ENCODE measurements around the gene NME3. TPM values are rescaled to one million over a fixed set of nuclear protein-coding genes. Genes with fewer than 3 reads are reported as not detected.

Gene NME3
- total and polyA plus RNA-seq, 8 donors = 18.7 to 420 (median 118) TPM

GRCh38 chr16:1732071-1732470 is 39.3 kb downstream of the NME3 start:
- DNase-seq = no peak
- WGBS, 5 donors = 85 to 91% (median 88%) methylated on average over 11 to 14 of the region's 14 CpGs
- Histone ChIP-seq H3K4me3 (no peak overlapping the region), H3K36me3 (peaks cover 57 to 82% (median 81%) of the 10 kb centered on the region in 4 donors), H3K9me3 (no peaks in the 10 kb centered on the region), H3K4me1 (no peaks in the 10 kb centered on the region), H3K27ac (no peak overlapping the region), H3K27me3 (no peaks in the 10 kb centered on the region)
- TF ChIP-seq CTCF (IDR thresholded peaks at IDR 0.05) (no peak), POLR2A (IDR thresholded peaks at IDR 0.05) (no peak), POLR2AphosphoS5 (IDR thresholded peaks at IDR 0.05) (no peak), EP300 (IDR thresholded peaks at IDR 0.05) (no peak)
- intact Hi-C loops (cut with DNase I; ENCODE audit: low total_unique reads) = no loop called here

GRCh38 chr16:1731603-1732002 is 39.7 kb downstream of the NME3 start:
- peaks cover 57 to 87% (median 85%) of the 10 kb centered on the region in 4 donors for H3K36me3 ChIP-seq
- H3K27me3 ChIP-seq = no peaks in the 10 kb centered on the region
- no peak overlapping the region for H3K27ac ChIP-seq
- TF ChIP-seq CTCF (IDR thresholded peaks at IDR 0.05) (no peak), POLR2A (IDR thresholded peaks at IDR 0.05) (no peak), EP300 (IDR thresholded peaks at IDR 0.05) (no peak), POLR2AphosphoS5 (IDR thresholded peaks at IDR 0.05) (no peak)
- no peak for DNase-seq
- no peak overlapping the region for H3K4me3 ChIP-seq
- intact Hi-C loops (cut with DNase I; ENCODE audit: low total_unique reads) = no loop called here
- H3K9me3 ChIP-seq = no peaks in the 10 kb centered on the region
- WGBS, 5 donors = 71 to 82% (median 77%) methylated on average over 6 to 7 of the region's 7 CpGs
- no peaks in the 10 kb centered on the region for H3K4me1 ChIP-seq

GRCh38 chr16:1731073-1731472 is 40.3 kb downstream of the NME3 start:
- intact Hi-C loops (cut with DNase I; ENCODE audit: low total_unique reads) = no loop called here
- no peak for DNase-seq
- peaks cover 63 to 92% (median 91%) of the 10 kb centered on the region in 4 donors for H3K36me3 ChIP-seq

GRCh38 chr16:1729445-1729844 is 41.9 kb downstream of the NME3 start:
- H3K4me3 ChIP-seq = no peak overlapping the region
- no peaks in the 10 kb centered on the region for H3K27me3 ChIP-seq
- DNase-seq = no peak
- H3K4me1 ChIP-seq = no peaks in the 10 kb centered on the region
- intact Hi-C loops (cut with DNase I; ENCODE audit: low total_unique reads) = no loop called here
- H3K36me3 ChIP-seq = peaks cover 61 to 100% (median 100%) of the 10 kb centered on the region in 4 donors
- 93 to 95% (median 94%) methylated on average over 34 to 35 of the region's 35 CpGs for WGBS, 5 donors
- TF ChIP-seq POLR2A (IDR thresholded peaks at IDR 0.05) (no peak), EP300 (IDR thresholded peaks at IDR 0.05) (no peak), POLR2AphosphoS5 (IDR thresholded peaks at IDR 0.05) (no peak), CTCF (IDR thresholded peaks at IDR 0.05) (no peak)
- no peak overlapping the region for H3K27ac ChIP-seq
- H3K9me3 ChIP-seq = no peaks in the 10 kb centered on the region

More at GRCh38 chr16:1731073-1731472, 40.3 kb downstream of the NME3 start:
- H3K27ac ChIP-seq = no peak overlapping the region
- no peak for TF ChIP-seq CTCF (IDR thresholded peaks at IDR 0.05)
- no peak for TF ChIP-seq EP300 (IDR thresholded peaks at IDR 0.05)
- TF ChIP-seq POLR2AphosphoS5 (IDR thresholded peaks at IDR 0.05) = no peak
- no peak for TF ChIP-seq POLR2A (IDR thresholded peaks at IDR 0.05)
- H3K9me3 ChIP-seq = no peaks in the 10 kb centered on the region
- no peaks in the 10 kb centered on the region for H3K27me3 ChIP-seq
- 89 to 98% (median 95%) methylated on average over 7 of the region's 7 CpGs for WGBS, 5 donors
- H3K4me1 ChIP-seq = no peaks in the 10 kb centered on the region
- H3K4me3 ChIP-seq = no peak overlapping the region
